KOPT-K1 (cell line): Measurements from ENCODE around the gene MC1R.
"Not testable (repeated sequence)": the region's sequence is repeated elsewhere in the genome, so short reads cannot be mapped to it uniquely, and the experiment has no call there.

Source experiments
- H3K27ac ChIP-seq: fragments of 200-600 bp; sonication (generic); 2 replicates; pipeline ENCODE4 v1.5.1; 2016; ENCODE audit warnings: antibody characterized with exemption, mild to moderate bottlenecking, low read depth, low read length; ENCODE audit not compliant: poor library complexity, severe bottlenecking
- H3K36me3 ChIP-seq: fragments of 200-600 bp; sonication (generic); 2 replicates; pipeline ENCODE4 v1.5.1; 2017; ENCODE audit warnings: antibody characterized with exemption, mild to moderate bottlenecking, low read length, moderate library complexity; ENCODE audit not compliant: insufficient read depth
- H3K9me3 ChIP-seq: fragments of 200-600 bp; sonication (generic); 2 replicates; pipeline ENCODE4 v1.5.1; 2017; ENCODE audit warnings: antibody characterized with exemption, low read length, mild to moderate bottlenecking; ENCODE audit not compliant: insufficient read depth, poor library complexity, severe bottlenecking

The MC1R gene

DNA sequence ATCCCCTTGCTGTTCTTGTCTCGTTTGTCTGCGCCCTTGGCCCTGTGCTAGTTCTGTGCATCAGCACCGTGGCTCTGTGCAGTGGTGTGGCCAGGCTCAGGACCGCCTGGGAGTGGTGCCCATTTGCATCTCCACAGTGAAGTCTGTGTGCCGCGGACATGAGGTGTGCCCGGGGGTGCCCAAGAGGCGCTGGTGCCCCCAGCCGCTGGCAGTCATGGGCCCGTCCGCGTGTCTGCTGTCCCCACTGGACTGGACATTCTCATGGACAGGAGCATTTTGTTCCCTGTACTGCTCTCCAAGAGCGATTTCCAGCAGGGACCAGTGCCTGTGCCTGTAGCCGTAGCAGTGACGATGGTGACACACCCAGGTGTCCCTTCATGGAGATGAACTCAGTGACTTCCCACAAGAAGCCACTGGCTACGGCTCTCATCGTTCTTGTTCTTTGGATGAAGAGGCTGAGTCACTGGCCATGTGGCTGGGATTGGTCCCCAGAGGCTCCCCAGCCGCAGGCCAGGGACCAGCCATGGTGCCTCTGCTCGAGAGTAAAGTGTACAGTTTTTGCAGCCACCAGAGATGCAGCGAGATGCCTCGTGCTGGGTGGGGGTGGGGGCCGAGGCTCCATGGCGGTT lies 13.0 kb upstream of the MC1R start:
- peaks cover 78% of the 10 kb centered on the region for H3K36me3 ChIP-seq
- no peak overlapping the region for H3K27ac ChIP-seq
- H3K9me3 ChIP-seq: no peaks in the 10 kb centered on the region

DNA sequence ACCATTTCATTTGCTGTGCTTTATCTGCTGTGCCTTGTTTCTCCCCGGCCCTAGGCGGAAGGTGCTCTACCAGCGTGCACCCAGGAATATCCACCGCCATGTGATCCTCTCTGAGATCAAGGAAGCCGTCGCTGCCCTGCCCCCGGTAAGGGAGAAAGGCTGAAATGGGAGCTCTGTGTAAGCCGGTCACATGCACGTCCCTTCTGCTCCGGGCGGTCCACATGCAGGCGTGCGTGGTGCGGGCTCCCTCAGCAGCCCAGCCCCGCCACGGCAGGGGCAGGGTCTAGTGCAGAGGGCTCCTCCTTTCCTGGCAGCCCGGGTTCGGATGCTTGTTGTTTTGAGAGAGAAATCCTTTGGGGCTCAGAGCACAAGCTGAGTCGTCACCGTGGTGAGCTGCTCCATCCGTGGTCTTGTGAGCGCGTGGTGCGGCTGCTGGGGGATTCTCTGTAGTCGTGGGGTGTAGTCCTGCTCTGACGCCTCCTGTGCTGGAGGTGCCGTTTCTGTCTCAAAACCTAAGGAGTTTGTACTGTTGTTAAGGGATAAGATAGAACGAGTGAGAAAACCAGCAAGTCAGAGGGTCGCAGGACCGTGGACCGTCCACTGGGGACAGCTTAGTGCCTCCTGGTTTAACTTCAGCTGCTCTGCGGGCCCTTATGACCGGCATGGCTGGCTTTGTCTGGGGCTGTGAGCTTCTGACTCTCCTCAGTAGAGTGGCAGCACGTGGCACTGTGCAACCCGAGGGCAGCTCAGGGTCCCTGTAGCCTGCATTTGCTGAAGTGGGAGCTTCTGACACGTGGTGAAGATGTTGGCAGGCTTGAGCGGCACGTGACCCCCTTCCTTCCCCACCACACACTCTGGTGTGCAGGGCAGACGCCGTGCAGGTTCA lies 12.3 kb upstream of the MC1R start:
- H3K27ac ChIP-seq: no peak overlapping the region
- H3K36me3 ChIP-seq: peaks cover 80% of the 10 kb centered on the region
- H3K9me3 ChIP-seq: no peaks in the 10 kb centered on the region

DNA sequence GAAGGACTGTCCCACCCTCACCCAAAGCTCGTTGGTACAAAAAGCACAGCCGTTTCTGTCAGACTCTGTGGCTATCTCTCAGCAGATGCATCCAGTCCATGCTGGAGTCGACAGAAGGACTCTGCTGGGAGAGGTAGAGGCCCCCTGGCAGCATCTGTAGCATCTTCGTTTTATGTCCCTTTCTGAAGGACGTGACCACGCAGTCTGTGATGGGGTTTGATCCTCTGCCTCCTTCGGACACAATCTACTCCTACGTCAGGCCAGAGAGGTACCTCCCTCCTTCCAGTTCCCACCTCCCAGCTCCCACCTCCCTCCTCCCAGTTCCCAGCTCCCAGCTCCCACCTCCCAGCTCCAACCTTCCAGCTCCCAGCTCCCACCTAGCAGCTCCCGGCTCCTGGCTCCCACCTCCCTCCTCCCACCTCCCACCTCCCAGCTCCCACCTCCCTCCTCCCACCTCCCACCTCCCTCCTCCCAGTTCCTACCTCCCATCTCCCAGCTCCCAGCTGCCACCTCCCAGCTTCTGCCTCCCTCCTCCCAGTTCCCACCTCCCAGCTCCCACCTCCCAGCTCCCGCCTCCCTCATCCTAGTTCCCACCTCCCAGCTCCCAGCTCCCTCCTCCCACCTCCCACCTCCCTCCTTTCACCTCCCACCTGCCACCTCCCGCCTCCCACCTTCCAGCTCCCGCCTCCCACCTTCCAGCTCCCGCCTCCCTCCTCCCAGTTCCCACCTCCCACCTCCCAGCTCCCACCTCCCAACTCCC lies 11.4 kb upstream of the MC1R start:
- Histone ChIP-seq H3K27ac (no peak overlapping the region), H3K36me3 (peaks cover 87% of the 10 kb centered on the region), H3K9me3 (no peaks in the 10 kb centered on the region)

DNA sequence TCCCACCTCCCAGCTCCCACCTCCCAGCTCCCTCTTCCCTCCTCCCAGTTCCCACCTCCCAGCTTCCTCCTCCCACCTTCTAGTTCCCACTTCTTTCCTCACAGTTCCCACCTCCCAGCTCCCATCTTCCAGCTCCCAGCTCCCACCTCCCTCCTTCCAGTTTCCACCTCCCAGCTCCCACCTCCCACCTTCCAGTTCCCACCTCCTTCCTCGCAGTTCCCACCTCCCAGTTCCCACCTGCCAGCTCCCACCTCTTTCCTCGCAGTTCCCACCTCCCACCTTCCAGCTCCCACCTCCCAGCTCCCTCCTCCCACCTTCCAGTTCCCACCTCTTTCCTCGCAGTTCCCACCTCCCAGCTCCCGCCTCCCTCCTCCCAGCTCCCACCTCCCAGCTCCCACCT lies 10.4 kb upstream of the MC1R start:
- H3K9me3 ChIP-seq: no peaks in the 10 kb centered on the region
- no peak overlapping the region for H3K27ac ChIP-seq
- peaks cover 92% of the 10 kb centered on the region for H3K36me3 ChIP-seq

DNA sequence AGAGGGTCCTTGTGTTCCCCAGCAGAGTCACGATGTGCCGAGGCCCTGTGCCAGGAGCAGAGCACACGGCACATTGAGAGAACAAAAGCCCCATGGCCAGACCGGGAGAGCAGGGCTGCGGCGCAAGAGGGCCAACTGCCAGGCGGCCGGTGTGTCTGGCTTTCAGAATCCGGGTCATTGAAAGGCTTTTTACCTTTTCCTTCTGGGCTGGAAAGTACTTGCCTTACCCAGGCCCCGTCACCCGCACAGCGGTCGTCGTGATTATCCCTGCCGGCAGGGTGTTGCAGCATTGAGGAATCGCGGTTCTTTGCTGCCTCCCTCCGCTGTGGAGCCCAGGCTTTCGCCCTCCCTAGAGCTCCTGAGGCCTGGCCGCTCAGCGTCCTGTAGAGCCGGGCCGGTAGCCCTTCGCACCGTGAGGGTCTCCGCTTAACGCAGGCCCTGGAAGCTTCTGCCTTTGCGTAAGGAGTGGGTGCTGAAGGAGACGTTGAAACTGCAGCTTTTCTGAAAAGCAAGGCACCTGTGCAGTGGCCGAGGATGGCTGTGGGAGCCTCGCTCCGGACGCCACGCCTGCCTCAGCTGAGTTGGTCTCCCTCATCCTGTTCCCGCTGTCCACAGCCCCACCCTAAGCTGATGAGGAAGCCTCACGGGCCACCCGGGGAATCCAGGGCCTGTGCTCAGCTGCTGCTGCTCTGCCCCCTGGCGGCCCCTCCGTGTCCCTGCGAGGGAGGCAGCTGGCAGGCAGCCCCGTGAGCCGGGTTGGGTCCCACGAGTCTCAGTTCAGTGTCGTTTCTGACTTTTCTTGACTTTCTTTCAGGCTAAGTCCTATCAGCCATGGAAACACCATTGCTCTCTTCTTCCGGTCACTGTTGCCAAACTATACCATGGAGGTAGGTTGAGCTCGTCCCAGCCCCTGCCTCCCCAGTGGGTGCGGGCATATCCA lies 8.6 kb upstream of the MC1R start:
- peaks cover 80% of the 10 kb centered on the region for H3K36me3 ChIP-seq
- no peaks in the 10 kb centered on the region for H3K9me3 ChIP-seq
- no peak overlapping the region for H3K27ac ChIP-seq

- Histone ChIP-seq H3K9me3 (no peaks in the 10 kb centered on the region), H3K27ac (no peak overlapping the region), H3K36me3 (peaks cover 73% of the 10 kb centered on the region)
These were observed 7.8 kb upstream of the MC1R start for GRCh38 chr16:89910717-89911354.

- H3K9me3 ChIP-seq: no peaks in the 10 kb centered on the region
- H3K36me3 ChIP-seq: peaks cover 67% of the 10 kb centered on the region
- H3K27ac ChIP-seq: no peak overlapping the region
These were observed 7.3 kb upstream of the MC1R start for GRCh38 chr16:89911375-89911774.

GRCh38 chr16:89912143-89912542 lies 6.5 kb upstream of the MC1R start:
- Histone ChIP-seq H3K9me3 (no peaks in the 10 kb centered on the region), H3K36me3 (peaks cover 60% of the 10 kb centered on the region), H3K27ac (no peak overlapping the region)

DNA sequence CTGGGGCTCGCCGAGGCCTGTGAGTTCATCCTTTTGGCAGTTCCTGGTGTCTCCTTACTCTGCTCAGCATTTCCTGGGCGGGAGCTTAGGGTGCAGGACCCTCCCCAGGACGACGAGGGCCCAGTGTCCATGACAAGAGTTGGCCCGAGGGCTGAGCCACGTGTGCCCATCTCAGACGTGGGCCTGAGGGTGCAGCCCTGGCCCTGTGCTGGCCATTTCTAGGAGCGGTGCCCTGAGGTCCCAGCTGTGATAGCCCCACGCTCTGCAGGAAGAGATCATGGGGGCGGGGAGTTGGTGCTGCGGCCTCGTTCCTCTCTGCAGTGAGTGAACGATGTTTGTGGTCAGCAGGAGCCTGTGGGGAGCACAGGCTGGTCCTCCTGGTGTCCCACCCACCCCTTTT lies 6.0 kb upstream of the MC1R start:
- Histone ChIP-seq H3K27ac (no peak overlapping the region), H3K9me3 (no peaks in the 10 kb centered on the region), H3K36me3 (peaks cover 58% of the 10 kb centered on the region)

DNA sequence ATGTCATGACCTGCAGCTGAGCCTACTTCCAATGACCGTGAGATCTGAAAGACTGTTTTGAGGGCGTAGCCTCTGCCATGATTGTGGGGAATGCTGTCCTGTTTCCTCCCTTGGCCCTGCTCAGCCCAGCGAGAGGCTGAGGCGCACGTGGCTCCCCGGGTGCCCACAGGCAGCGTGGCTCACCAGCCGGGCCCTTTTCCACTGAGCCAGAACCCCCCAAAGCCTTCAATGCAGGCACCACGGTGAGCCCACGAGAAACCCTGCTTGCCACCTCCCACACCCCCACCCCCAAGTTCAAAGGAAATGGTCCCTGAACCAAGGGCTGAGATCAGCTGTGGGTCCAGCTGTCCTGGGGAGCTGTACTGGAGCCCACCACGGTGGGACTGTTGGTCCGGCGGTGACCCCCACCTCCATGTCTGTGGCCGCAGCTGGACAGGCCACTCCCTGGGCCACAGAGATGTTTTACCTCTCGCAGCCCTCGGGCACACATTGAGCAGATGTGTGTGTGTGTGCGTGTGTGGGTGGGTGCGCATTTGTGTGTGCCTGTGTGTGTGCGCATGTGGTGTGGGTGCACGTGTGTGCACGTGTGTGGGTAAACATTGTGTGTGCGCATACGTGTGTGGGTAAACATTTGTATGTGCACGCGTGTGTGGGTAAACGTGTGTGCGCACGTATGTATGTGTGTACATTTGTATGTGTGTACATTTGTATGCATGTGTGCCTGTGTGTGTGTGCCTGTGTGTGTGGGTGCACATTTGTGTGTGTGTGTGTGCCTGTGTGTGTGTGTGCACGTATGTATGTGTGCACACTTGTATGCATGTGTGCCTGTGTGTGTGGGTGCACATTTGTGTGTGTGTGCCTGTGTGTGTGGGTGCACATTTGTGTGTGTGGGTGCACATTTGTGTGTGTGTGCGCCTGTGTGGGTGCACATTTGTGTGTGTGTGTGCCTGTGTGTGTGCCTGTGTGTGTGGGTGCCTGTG lies 5.0 kb upstream of the MC1R start:
- H3K36me3 ChIP-seq: peaks cover 49% of the 10 kb centered on the region
- no peak overlapping the region for H3K27ac ChIP-seq
- no peaks in the 10 kb centered on the region for H3K9me3 ChIP-seq

- not testable (repeated sequence) for H3K27ac ChIP-seq
These were observed 3.9 kb upstream of the MC1R start for GRCh38 chr16:89914642-89915285.

GRCh38 chr16:89915303-89916232 lies 3.1 kb upstream of the MC1R start:
- Histone ChIP-seq H3K9me3 (no peaks in the 10 kb centered on the region), H3K27ac (no peak overlapping the region), H3K36me3 (peaks cover 33% of the 10 kb centered on the region)

More at GRCh38 chr16:89914642-89915285, 3.9 kb upstream of the MC1R start:
- not testable (repeated sequence) for H3K9me3 ChIP-seq
- peaks cover 41% of the 10 kb centered on the region for H3K36me3 ChIP-seq
